Adrenal gland (tissue), 5 donors: Measurements from ENCODE around the gene NFE2L2.
"Not testable (repeated sequence)": the region's sequence is repeated elsewhere in the genome, so short reads cannot be mapped to it uniquely, and the experiment has no call there.

ENCODE experiments used
- CTCF ChIP-seq, 6 experiments: fragments of 450-650 bp in 4 of 6; fragments of 200-600 bp in 2 of 6; sonication (generic) in 1 of 6; IDR thresholded peaks; 1 replicate in 5 of 6; 2 replicates in 1 of 6; pipeline versions ENCODE4 v1.5.1 to v1.8.0; 2016 to 2021; ENCODE audit warnings: antibody characterized with exemption in 6 of 6, mild to moderate bottlenecking in 2 of 6, moderate library complexity in 1 of 6
- POLR2A ChIP-seq, 2 donors: fragments of 450-650 bp; IDR thresholded peaks; one replicate each; pipeline ENCODE4 v1.6.1; 2017; ENCODE audit warnings: antibody characterized with exemption in 2 of 2, mild to moderate bottlenecking in 2 of 2, moderate library complexity in 1 of 2
- donor health status: DM: no; HTN: no; CAD: no.

GRCh38 chr2:177309672-177310309 lies 45.3 kb upstream of the NFE2L2 start:
- TF ChIP-seq POLR2A, CTCF (IDR thresholded peaks at IDR 0.05): not testable (repeated sequence)
